Measurements from ENCODE around the gene MS4A6A.
"Not testable (repeated sequence)": the region's sequence is repeated elsewhere in the genome, so short reads cannot be mapped to it uniquely, and the experiment has no call there.

Gene MS4A6A

DNA sequence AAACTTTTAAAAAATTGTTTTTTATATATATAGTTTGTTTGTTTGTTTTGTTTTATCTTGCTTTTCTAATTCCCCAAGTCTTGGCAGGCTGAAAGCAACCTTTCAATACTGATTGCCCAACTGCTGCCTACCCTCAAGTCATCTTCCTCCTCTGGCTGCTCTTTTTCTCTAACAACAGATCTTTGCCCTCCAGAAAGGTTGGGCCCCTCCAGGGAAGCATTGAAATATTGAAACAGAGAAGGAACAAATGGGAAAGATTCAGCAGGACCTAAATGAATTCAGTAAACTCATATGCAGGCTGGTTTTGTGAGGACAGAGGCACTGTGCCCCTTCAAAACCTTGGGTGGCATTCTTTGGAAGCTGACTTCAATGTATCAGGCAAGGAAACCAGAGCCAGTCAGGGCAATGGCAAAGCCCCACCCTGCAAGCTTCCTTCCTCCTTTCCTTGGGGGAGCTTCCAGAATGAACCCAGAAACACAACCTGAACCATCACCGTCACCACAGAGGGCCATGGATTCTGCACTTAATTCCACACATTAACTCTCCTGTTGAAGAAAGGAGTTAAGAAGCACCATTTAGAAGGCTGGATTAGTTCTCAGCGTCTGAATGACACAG lies 815 bp upstream of the MS4A6A start:
- no peak for DNase-seq

- no peak for DNase-seq
Observed at GRCh38 chr11:60175860-60176275, 7.0 kb downstream of the MS4A6A start.

DNA sequence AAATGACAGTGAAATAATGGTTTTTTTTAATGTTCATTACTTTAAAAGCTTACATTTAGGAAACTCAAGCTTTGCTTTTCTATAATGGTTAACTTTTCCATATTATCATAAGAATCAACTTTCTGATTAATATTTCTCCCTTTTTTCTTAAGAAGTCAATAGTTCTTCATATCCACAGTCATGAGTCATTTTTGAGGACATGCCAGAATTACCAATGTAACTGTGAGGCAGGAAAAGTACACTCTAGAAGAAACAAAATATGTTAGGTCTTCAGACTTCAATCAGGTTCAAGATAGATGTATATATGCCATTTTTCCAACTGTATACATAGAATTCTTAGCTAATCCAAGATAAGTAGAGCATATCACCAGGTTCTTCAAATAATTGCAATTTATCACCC lies 10.9 kb downstream of the MS4A6A start:
- no peak for DNase-seq

DNA sequence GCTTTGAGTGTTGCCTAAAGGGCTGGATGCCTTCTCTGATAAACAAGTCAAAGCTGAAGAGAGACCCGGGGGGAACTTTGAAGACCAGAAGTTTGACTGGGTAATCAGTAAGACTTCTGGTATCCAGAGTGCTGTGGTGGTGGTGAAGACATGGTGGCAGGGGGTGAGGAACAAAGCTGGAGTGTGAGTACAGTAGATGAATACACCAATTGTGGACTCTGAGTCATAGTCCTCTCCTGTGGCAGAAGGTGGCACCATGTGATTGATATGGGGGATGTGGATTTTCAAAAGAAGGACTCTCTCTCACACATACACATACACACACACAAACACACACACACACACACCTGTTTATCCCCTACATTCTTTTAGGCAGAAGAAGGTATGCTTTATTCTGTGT lies 12.3 kb downstream of the MS4A6A start:
- DNase-seq = no peak

DNA sequence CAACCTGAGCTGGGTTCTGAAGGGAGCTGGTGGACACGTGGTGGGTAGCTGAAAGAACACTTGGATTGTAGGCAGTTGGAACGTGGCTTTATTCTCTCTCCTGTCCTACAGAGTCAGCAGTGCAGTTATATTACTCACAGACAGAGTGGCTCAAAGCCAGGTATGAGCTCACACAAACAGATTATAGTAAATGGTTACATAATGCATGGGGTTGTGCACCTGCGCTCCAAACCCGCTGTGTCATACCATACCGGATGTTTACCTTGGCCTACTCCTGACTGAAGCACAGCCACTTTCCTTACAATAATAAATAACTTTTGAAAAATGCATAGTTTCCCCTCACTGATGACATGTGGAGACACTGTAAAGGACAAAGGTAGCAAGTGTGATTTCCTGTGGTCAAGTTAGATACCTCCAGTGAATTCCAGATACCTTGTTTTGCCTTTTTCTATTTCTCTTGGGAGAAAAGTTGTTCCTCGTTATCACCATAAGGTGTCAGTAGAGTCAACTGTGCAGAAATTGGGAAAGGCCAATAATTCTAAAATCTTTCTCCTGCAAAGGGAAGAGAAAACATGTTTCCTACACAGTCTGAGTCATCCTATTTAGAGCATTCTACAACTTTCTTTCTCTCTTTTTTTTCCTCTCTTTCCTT lies 13.5 kb downstream of the MS4A6A start:
- no peak for DNase-seq

DNA sequence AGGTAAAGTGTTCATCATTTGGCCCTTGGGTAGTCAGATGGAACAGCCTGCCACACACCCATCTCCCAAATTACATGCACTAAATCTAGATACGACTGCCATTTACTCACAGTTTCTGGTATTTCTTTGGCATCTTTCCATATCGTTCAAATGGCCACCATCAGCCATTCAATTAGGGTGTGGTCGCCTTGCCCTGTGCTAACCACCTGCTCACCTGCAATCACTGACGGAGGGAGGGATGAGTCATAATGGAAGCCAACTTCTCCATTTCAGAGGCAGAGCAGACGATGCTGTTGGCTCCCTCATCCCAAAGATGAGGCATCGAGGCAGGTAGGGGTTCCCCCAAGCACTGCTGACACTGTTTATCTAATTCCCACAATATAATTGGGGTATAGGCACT lies 14.6 kb downstream of the MS4A6A start:
- no peak for DNase-seq

DNA sequence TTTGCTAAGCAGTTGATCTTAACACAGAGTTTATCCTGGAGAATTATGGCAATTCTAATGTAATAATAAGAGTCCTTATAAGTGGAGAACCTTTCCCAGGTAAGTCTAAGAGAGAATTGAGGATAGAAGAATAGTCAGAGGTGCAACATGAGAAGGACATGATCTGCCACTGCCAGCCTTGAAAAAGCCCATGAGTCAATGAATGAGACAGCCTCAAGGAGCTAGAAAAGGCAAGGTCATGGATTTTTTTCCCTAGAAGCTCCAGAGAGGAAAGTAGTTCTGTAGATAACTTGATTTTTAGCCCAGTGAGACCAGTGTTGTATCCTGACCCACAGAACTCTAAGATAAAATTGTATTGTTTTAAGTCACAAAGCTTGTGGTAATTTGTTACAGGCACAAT lies 16.9 kb downstream of the MS4A6A start:
- no peak for DNase-seq

DNA sequence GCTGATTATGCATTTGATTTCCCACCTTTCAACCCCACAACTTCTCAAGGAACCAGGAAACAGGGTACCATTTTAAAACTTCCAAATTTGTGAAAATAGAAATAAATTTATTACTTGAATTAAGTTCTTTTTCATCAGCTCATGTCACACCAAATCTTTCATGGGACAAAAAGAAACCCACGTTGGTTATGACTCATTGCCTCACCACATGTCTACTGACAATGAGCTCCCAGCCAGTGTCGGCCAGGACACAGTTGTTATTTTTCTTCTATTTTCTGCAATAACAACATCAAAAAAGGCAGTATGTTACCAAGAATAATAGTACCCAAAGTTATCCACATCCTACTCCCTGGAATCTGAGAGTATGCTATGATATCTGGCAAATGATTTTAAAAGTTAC lies 17.3 kb downstream of the MS4A6A start:
- DNase-seq = no peak

GRCh38 chr11:60164550-60165075 lies 18.3 kb downstream of the MS4A6A start:
- no peak for DNase-seq

DNA sequence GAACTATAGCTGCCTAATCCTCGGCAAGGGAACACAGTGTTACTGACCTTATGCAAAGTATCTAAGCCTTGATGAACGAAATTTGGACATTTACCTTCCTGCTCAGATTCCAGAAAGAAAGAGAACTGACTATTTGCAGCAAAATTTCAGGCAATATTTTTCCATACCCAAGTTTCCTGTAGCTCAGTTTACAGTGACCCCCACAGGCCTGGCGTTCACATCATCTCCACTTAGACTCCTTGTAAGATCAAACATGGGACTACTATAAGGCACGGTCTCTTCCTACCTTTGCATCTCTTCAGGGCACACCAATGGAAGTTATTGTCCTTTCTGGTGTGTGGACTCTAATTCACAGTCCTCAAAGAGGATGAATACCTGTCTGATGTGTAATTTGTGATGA lies 21.1 kb downstream of the MS4A6A start:
- DNase-seq = no peak

- no peak for DNase-seq
Observed at GRCh38 chr11:60161107-60161506, 21.8 kb downstream of the MS4A6A start.

- DNase-seq = no peak
Observed at GRCh38 chr11:60159868-60160267, 23.0 kb downstream of the MS4A6A start.

- DNase-seq = no peak
Observed at GRCh38 chr11:60159284-60159683, 23.6 kb downstream of the MS4A6A start.

DNA sequence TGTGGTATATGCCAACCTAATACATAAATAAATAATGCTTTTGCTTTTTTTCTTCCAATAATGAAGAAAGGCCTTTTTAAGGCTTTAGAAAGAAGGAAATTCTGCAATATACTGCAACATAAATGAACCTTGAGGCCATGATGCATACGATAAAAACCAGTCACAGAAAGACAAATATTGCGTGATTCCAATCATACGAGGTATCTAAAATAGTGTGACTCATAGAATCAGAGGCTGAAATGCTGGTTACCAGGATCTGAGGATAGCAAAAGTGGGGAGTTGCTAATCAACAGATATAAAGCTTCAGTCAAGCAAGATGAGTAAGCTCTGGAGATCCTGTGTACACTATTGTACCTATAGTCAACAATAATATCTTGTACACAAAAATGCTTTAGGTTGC lies 24.2 kb downstream of the MS4A6A start:
- no peak for DNase-seq

DNA sequence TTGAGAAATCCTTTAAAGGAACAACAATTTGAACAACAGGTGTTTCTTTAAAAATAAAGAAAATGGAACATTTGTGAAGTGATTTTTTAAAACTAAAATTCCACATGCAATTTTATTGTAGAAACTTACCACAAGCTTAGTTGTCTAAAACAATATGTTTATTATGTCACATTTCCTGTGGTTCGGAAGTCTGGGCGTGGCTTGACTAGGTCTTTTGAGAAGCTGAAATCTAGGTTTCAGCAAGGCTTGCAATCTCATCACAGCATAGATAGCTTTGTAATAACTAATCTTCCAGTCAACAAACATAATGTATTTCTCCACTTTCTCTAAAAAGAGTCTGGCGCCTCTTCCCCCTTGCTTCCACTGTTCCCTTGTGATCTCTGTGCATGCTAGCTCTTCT lies 27.0 kb downstream of the MS4A6A start:
- no peak for DNase-seq

GRCh38 chr11:60152727-60153126 lies 30.2 kb downstream of the MS4A6A start:
- not testable (repeated sequence) for DNase-seq

DNA sequence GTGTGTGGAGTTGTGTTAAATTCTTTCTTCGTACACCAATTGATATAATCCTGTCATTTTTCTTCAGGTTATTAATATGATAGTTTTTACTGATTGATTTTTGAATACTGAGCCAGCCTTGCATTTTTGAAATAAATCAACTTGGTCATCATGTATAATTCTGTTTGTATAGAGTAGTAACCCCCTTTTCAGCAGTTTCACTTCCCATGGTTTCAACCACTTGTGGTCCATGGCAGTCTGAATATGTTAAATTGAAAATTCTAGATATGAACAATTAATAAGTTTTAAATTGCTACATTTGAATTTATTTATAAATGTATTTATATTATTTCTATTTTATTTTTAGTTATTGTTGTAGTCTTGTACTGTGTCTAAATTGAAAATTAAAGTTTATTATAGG lies 32.6 kb downstream of the MS4A6A start:
- no peak for DNase-seq

- DNase-seq = no peak
Observed at GRCh38 chr11:60145677-60146076, 37.2 kb downstream of the MS4A6A start.

DNA sequence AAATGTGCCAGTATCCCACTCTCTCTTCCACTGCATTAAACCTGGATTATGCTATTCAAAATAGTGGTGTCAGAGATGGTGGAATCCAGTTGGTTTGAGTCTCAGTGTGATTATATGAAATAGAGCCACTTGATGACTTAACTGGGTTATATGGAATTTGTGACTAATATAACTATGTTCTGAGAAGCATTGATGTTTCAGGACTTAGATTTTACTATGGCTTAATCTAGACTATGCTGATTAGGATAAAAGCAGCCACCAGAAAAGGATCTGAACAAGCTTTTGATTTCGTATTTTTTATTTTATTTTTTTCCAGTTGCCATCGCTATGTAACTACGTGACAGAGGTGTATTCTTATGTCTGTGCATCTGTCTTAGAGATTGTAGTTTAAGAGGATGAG lies 39.1 kb downstream of the MS4A6A start:
- no peak for DNase-seq

DNA sequence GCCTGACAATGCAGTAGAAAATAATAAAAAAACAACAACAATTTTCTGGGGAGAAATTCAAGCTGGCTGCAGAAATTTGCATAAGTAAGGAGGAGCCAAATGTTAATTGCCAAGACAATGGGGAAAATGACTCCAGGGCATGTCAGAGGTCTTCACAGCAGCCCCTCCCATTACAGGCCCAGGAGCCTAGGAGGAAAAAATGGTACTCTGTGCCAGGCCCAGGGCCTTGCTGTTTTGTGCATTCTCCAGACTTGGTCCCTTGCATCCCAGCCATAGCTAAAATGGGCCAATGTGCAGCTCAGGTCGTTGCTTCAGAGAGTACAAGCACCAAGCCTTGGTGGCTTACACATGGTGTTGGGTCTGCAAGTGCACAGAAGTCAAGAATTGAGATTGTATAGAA lies 49.0 kb downstream of the MS4A6A start:
- DNase-seq = no peak

GRCh38 chr11:60131912-60132311 lies 51.0 kb downstream of the MS4A6A start:
- no peak for DNase-seq

DNA sequence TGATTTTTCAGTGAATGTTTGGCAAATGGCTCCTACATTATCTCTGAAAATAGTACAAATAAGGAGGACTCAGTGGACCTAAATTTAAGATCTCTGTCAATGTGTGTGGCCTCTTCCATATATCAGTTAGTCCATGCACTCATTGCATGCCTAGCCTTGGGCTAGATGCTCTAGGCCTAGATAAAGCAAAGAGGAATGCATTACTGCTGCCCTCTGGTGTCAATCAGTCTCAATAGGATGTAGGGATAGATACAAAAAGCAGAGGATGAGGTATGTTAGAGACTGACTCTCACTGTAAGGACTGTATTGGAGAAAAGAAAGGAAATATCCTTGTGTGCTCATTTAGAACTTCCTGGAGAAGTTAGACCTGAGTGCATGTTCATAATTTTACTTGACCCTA lies 52.4 kb downstream of the MS4A6A start:
- DNase-seq = no peak

DNA sequence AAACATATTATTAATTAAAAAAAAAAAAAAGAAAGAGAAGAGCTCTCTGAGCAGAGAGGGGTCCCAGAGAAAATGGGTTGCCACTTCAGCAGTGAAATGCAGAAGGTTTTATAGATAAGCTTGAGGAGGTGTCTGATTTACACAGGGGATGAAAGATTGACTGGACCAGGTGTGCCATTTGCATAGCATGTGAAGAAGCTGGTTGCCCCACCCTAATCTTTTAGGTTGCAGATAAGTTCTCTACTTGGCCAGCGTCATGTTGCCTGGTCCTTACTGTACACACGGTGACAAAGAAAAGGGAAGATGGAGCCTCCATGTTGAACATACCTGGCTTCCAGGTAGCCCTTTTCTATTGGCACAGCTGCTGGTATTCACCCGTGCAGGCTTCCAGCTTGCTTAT lies 53.0 kb downstream of the MS4A6A start:
- DNase-seq = no peak

DNA sequence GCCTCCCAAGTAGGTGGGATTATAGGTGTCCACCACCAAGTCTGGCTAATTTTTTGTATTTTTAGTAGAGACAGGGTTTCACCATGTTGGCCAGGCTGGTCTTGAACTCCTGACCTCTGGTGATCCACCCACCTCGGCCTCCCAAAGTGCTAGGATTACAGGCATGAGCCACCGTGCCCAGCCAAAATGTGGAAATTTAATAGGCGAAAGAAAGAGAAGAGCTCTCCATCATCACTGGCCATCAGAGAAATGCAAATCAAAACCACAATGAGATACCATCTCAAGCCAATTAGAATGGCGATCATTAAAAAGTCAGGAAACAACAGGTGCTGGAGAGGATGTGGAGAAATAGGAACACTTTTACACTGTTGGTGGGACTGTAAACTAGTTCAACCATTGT lies 54.0 kb downstream of the MS4A6A start:
- DNase-seq = not testable (repeated sequence)

- no peak for DNase-seq
Observed at GRCh38 chr11:60128376-60128775, 54.5 kb downstream of the MS4A6A start.

Data from activated T-cell treated with anti-CD3 and anti-CD28 coated beads for 4 hours (primary cell).